Left colon (tissue), 2 donors: ENCODE measurements around the gene FOXN3. TPM values are rescaled to one million over a fixed set of nuclear protein-coding genes. Genes with fewer than 3 reads are reported as not detected.
"Not testable (repeated sequence)": the region's sequence is repeated elsewhere in the genome, so short reads cannot be mapped to it uniquely, and the experiment has no call there.

Experiments used
- ATAC-seq: fragments of 200-7000 bp; cut with Tn5 transposase; one replicate; pipeline ENCODE4 v1.9.1; 2020; ENCODE audit warnings: mild to moderate bottlenecking, moderate library complexity
- DNase-seq, 2 donors: peaks; one replicate each; pipeline ENCODE4 v3.0.0-alpha.2; 2020
- intact Hi-C, 2 donors: fragments of 100-400 bp; cut with DNase I in 1 of 2; cut with micrococcal nuclease in 1 of 2; formaldehyde crosslinking; loops; one replicate each; pipeline versions ENCODE4 v1.11.2 to v1.14.0; 2022; cut with DNase I, micrococcal nuclease
- total RNA-seq, 2 donors: library from RNA; stranded (reverse); fragmentation: NEBNext Ultra II Directional; extraction: Animal tissue kit (Norgen Biotek cat#: 25700); gene quantifications; one replicate each; pipeline ENCODE4 v1.2.1, GENCODE V29; 2021
- donor health status: DM: no; HTN: no; CAD: no.
- donor health status: DM: yes; HTN: yes; CAD: no.

Gene FOXN3
- total RNA-seq, 2 donors from 2014 or later: 77.0 to 78.3 TPM

GRCh38 chr14:89160437-89160836 is 256.6 kb downstream of the FOXN3 start:
- ATAC-seq: no peak
- DNase-seq: no peak
- intact Hi-C loops: no loop called here

DNA sequence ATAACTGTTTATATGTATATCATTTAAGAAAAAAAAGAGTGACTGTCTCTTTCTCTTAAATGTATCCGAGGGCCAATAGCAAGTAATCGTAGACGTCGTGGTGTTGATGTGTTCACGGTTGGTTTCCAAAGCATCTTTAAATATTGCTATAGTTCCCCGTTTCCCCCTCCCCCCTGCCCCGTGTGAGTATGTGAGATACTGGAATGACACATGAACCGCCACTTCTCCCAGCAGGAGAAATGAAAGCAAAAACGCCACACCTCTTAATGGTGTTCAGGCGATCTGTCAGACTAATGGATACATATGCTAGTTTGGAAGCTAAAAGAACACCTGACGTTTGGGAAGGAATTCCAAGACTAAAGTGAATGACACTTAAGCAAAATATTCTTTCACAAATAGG is 258.3 kb downstream of the FOXN3 start:
- intact Hi-C loops: no loop called here
- DNase-seq: no peak
- ATAC-seq: no peak

GRCh38 chr14:89158104-89158503 is 258.9 kb downstream of the FOXN3 start:
- DNase-seq, intact Hi-C loops, ATAC-seq: not testable (repeated sequence)

GRCh38 chr14:89155491-89155890 is 261.5 kb downstream of the FOXN3 start:
- ATAC-seq: no peak
- no peak for DNase-seq
- intact Hi-C loops: no loop called here

GRCh38 chr14:89151693-89152092 is 265.3 kb downstream of the FOXN3 start:
- ATAC-seq, DNase-seq, intact Hi-C loops: not testable (repeated sequence)

- DNase-seq (no peak), ATAC-seq (no peak)
- intact Hi-C loops: no loop called here
Observed at GRCh38 chr14:89146274-89146673, 270.8 kb downstream of the FOXN3 start.

DNA sequence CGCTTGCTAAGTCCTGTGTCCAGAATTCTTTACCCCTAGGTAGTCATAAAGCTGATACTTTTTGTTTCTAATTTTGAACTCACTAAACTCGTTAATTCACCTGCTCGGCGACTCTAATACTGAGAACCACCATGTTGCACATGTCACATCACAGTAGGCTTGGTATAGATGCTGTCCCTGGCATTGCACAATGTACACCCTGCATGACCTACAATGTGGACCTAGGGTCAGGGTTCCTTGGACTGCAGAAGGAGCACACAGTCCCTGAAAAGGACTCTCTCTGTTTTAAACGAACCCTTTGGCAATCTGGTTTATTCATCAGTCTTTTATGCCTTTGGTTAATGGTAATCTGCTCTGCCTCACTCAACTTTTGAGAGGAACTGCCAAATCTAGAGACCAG is 272.4 kb downstream of the FOXN3 start:
- intact Hi-C loops: no loop called here
- no peak for ATAC-seq
- DNase-seq: no peak

GRCh38 chr14:89144066-89144465 is 273.0 kb downstream of the FOXN3 start:
- ATAC-seq (no peak), DNase-seq (no peak)
- intact Hi-C loops: no loop called here

- intact Hi-C loops: no loop called here
- DNase-seq (no peak), ATAC-seq (no peak)
Observed at GRCh38 chr14:89143595-89143994, 273.4 kb downstream of the FOXN3 start.

GRCh38 chr14:89142366-89142765 is 274.7 kb downstream of the FOXN3 start:
- intact Hi-C loops: no loop called here

GRCh38 chr14:89141862-89142261 is 275.2 kb downstream of the FOXN3 start:
- ATAC-seq (no peak), DNase-seq (no peak)
- intact Hi-C loops: no loop called here

More at GRCh38 chr14:89142366-89142765, 274.7 kb downstream of the FOXN3 start:
- no peak for DNase-seq
- no peak for ATAC-seq

DNA sequence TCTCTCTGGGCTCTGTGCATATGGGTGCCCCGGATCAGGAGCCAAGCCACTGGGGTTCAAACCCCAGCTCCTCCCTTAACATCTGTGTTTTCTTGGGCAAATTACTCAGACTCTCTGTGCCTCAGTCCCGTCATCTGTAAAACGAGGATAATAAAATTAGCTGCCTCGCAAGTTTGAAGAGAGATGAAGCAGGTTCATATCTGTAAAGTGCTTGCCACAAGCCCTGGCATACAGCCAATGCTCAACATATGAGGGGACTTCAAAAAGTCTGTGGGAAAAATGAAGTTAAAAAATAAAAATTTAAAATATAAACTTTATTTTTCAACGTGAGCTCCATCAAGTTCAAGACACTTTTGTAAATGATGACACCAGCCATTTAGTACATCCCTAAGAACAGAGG is 276.7 kb downstream of the FOXN3 start:
- intact Hi-C loops: no loop called here
- no peak for DNase-seq

GRCh38 chr14:89139404-89140247 is 277.4 kb downstream of the FOXN3 start:
- no peak for ATAC-seq

More for the DNA sequence above, 276.7 kb downstream of the FOXN3 start:
- no peak for ATAC-seq

DNA sequence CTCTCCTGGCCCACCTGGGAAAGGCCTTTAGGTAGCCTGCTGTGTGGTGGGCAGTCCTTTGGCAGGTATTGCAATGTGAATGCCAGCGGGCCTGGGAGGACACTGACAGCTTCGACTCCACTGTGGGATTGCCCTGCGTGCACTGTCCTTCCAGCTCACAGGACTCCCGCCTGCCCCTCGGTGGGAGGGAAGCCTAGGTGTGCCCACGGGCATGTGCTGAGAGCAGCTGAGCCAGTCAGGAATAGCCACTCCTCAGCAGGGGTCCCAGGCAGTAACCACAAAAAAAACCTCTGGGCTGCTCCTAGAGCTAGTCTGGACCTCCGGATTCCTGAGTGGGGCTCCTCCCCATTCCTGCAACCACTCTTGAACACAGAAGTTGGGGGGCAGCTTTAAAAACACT is 278.2 kb downstream of the FOXN3 start:
- ATAC-seq: no peak
- intact Hi-C loops: no loop called here
- no peak for DNase-seq

More at GRCh38 chr14:89139404-89140247, 277.4 kb downstream of the FOXN3 start:
- no peak for DNase-seq
- intact Hi-C loops: no loop called here

DNA sequence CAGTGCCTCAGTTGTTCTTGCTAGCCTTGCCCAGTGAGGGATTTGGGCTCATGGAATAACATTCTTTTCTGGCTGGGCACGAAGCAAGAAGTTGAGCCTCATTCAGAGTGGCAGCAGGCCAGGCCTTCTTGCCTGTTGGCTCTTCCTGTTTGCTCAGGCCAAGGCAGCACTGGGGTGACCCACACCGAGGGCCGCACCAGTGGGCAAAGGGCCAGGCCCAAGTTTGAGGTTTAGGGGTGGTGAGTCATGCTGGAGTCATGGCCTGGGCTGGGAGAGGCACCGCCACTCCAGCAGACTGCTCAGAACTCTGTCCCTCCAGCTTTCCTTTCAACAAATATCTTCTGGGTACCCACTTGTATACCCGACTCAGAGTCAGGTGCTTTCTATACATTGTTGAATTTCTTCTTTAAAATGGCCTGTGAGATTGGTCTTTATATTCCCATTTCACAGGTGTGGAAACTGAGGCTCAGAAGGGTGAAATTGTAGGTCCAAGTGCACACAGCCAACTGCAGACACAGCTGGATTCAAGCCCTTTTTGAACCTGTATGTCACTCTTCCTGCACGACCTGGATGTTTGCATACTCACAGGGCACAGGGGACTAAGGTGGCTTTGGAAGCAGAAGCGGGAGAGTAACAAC is 279.4 kb downstream of the FOXN3 start:
- peak in 1 of 2 donors; percentile 16 for DNase-seq
- ATAC-seq: no peak

GRCh38 chr14:89136587-89136986 is 280.4 kb downstream of the FOXN3 start:
- DNase-seq: no peak
- intact Hi-C loops: no loop called here
- ATAC-seq: no peak

More for the DNA sequence above, 279.4 kb downstream of the FOXN3 start:
- intact Hi-C loops: no loop called here

GRCh38 chr14:89134640-89135039 is 282.4 kb downstream of the FOXN3 start:
- DNase-seq (no peak), ATAC-seq (no peak)
- intact Hi-C loops: no loop called here

DNA sequence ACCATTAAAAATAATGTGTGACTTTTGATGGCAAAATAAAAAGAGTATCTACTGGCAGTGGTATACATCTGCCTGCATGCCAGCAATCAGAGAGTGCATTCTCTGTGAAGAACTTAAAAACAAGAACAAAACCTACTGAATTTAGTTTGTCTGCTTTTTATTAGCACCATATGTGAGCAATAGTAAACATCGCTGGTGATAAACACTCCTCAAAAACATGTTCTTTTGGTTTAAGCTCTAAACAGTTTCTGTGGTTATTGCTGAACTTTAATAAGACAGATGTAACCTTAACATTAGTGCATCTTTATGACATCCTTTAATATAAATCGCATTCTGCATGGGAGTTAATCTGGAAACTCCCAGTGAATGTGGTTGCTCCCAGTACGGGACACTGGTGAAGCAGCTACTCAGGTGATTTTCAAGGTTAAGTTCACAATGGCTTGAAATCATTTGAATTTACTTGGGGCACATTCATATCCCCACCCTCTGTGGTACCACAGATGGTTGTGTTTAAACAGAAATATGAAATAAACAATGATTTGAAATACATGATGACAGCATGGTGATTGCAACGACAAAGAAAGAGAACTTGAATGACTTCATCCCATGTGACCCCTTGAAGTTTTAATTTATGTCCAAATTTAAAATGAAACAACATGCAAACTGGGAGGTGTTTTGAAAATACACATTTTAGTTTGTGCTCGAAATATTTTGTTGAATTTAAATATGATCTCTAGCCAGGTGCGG is 285.9 kb downstream of the FOXN3 start:
- ATAC-seq (no peak), DNase-seq (no peak)
- intact Hi-C loops: no loop called here

- ATAC-seq: no peak
- intact Hi-C loops: no loop called here
- no peak for DNase-seq
Observed at GRCh38 chr14:89129570-89129969, 287.5 kb downstream of the FOXN3 start.
